ENCODE measurements around the gene RHOB. TPM values are rescaled to one million over a fixed set of nuclear protein-coding genes. Genes with fewer than 3 reads are reported as not detected.
"Not testable (repeated sequence)": the region's sequence is repeated elsewhere in the genome, so short reads cannot be mapped to it uniquely, and the experiment has no call there.

Gene RHOB
- total and polyA plus RNA-seq, 2 experiments from 2014 or later = 15.4 to 92.1 TPM

GRCh38 chr2:20434588-20435294 lies 12.1 kb upstream of the RHOB start:
- no peak for DNase-seq (ENCODE audit: low read depth in 1 of 2, low spot score in 1 of 2)
- Histone ChIP-seq H3K9me3 (ENCODE audit: low read depth) (no peaks in the 10 kb centered on the region), H3K4me3 (no peak overlapping the region), H3K36me3 (no peaks in the 10 kb centered on the region), H3K4me1 (ENCODE audit: low read depth) (no peaks in the 10 kb centered on the region), H3K27ac (no peak overlapping the region), H3K27me3 (no peaks in the 10 kb centered on the region)
- TF ChIP-seq CTCF (IDR thresholded peaks at IDR 0.05; ENCODE audit: low read depth, low read length) = no peak

- not testable (repeated sequence) for H3K27me3 ChIP-seq; H3K4me1 ChIP-seq (ENCODE audit: low read depth); DNase-seq (ENCODE audit: low read depth in 1 of 2, low spot score in 1 of 2); H3K36me3 ChIP-seq; H3K4me3 ChIP-seq; H3K27ac ChIP-seq; H3K9me3 ChIP-seq (ENCODE audit: low read depth)
Observed at GRCh38 chr2:20435456-20435855, 11.4 kb upstream of the RHOB start.

- TF ChIP-seq CTCF (IDR thresholded peaks at IDR 0.05; ENCODE audit: low read depth, low read length) = no peak
- no peaks in the 10 kb centered on the region for H3K4me1 ChIP-seq (ENCODE audit: low read depth)
- H3K9me3 ChIP-seq (ENCODE audit: low read depth) = no peaks in the 10 kb centered on the region
- no peaks in the 10 kb centered on the region for H3K36me3 ChIP-seq
- no peaks in the 10 kb centered on the region for H3K27me3 ChIP-seq
- H3K4me3 ChIP-seq = no peak overlapping the region
- H3K27ac ChIP-seq = no peak overlapping the region
- DNase-seq (ENCODE audit: low read depth in 1 of 2, low spot score in 1 of 2) = no peak
Observed at GRCh38 chr2:20436716-20437470, 10.0 kb upstream of the RHOB start.

- H3K4me3 ChIP-seq = no peak overlapping the region
Observed at GRCh38 chr2:20438334-20439192, 8.3 kb upstream of the RHOB start.

GRCh38 chr2:20439193-20439475 lies 7.7 kb upstream of the RHOB start:
- no peak overlapping the region for H3K27ac ChIP-seq
- no peaks in the 10 kb centered on the region for H3K36me3 ChIP-seq
- H3K4me1 ChIP-seq (ENCODE audit: low read depth) = no peaks in the 10 kb centered on the region
- TF ChIP-seq CTCF (IDR thresholded peaks at IDR 0.05; ENCODE audit: low read depth, low read length) = no peak
- H3K4me3 ChIP-seq = no peak overlapping the region
- peak in 1 of 2 donors; percentile 34 for DNase-seq (ENCODE audit: low read depth in 1 of 2, low spot score in 1 of 2)
- no peaks in the 10 kb centered on the region for H3K9me3 ChIP-seq (ENCODE audit: low read depth)
- no peaks in the 10 kb centered on the region for H3K27me3 ChIP-seq

More at GRCh38 chr2:20438334-20439192, 8.3 kb upstream of the RHOB start:
- no peaks in the 10 kb centered on the region for H3K9me3 ChIP-seq (ENCODE audit: low read depth)
- no peaks in the 10 kb centered on the region for H3K4me1 ChIP-seq (ENCODE audit: low read depth)
- no peaks in the 10 kb centered on the region for H3K27me3 ChIP-seq
- no peak for TF ChIP-seq CTCF (IDR thresholded peaks at IDR 0.05; ENCODE audit: low read depth, low read length)
- H3K36me3 ChIP-seq = no peaks in the 10 kb centered on the region
- H3K27ac ChIP-seq = no peak overlapping the region
- peak in 1 of 2 donors; percentile 77 for DNase-seq (ENCODE audit: low read depth in 1 of 2, low spot score in 1 of 2)
